Stomach (tissue), 4 donors: Measurements from ENCODE around the gene PKNOX2.

ENCODE experiments used
- EP300 ChIP-seq: sonication (generic); formaldehyde crosslinking; IDR thresholded peaks from one replicate; pipeline ENCODE4 v1.6.1; 2017; ENCODE audit warnings: antibody characterized with exemption
- POLR2A ChIP-seq, 4 donors: fragments of 450-650 bp; IDR thresholded peaks; one replicate each; pipeline ENCODE4 v1.6.1; 2016; ENCODE audit warnings: antibody characterized with exemption in 4 of 4, control low read depth in 2 of 4, mild to moderate bottlenecking in 1 of 4, moderate library complexity in 1 of 4
- POLR2AphosphoS5 ChIP-seq, 3 donors: sonication (generic); formaldehyde crosslinking; IDR thresholded peaks; one replicate each; pipeline ENCODE4 v1.6.1; 2016; ENCODE audit warnings: antibody characterized with exemption in 3 of 3
- TF ChIP-seq, protein P1 (sequence below), 7 experiments: fragments of 450-650 bp in 4 of 7; fragments of 200-600 bp in 3 of 7; sonication (generic) in 3 of 7; IDR thresholded peaks; one replicate each; pipeline ENCODE4 v1.5.1; 2016 to 2019; ENCODE audit warnings: antibody characterized with exemption in 7 of 7, control low read depth in 2 of 7, mild to moderate bottlenecking in 1 of 7

DNA sequence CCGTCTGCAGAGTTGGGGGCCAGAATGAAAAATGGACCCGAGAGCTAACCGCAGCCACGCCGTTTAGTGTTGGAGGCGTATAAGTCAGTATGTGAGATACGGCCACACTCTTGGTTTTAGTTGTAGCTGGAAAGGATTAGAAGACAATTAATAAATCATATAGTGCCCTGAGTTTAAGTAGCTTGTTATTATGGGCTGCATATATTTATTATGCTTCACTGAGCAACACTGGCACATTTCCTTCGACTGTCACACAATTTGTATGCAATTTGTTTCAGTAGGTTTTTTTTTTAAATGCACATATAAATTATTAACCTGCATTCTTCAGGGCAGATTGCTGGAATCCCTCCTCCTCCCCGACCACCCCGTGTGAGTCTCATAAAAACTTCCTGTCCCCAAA, 56.9 kb downstream of the PKNOX2 start:
- TF ChIP-seq POLR2A (IDR thresholded peaks at IDR 0.05) = no peak
- TF ChIP-seq, protein P1, sequence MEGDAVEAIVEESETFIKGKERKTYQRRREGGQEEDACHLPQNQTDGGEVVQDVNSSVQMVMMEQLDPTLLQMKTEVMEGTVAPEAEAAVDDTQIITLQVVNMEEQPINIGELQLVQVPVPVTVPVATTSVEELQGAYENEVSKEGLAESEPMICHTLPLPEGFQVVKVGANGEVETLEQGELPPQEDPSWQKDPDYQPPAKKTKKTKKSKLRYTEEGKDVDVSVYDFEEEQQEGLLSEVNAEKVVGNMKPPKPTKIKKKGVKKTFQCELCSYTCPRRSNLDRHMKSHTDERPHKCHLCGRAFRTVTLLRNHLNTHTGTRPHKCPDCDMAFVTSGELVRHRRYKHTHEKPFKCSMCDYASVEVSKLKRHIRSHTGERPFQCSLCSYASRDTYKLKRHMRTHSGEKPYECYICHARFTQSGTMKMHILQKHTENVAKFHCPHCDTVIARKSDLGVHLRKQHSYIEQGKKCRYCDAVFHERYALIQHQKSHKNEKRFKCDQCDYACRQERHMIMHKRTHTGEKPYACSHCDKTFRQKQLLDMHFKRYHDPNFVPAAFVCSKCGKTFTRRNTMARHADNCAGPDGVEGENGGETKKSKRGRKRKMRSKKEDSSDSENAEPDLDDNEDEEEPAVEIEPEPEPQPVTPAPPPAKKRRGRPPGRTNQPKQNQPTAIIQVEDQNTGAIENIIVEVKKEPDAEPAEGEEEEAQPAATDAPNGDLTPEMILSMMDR (IDR thresholded peaks at IDR 0.05) = no peak
- TF ChIP-seq POLR2AphosphoS5 (IDR thresholded peaks at IDR 0.05) = no peak
- no peak for TF ChIP-seq EP300
